HG03378 (cell line): ENCODE results near the gene CERS6.
"Not testable (repeated sequence)": the region's sequence is repeated elsewhere in the genome, so short reads cannot be mapped to it uniquely, and the experiment has no call there.

Experiments used
- ATAC-seq: cut with Tn5 transposase; IDR thresholded peaks from one replicate; pipeline ENCODE4 v1.9.1; 2021; ENCODE audit warnings: mild to moderate bottlenecking, moderate library complexity; ENCODE audit not compliant: unreplicated experiment

The CERS6 gene

GRCh38 chr2:168466834-168467565 lies 10.9 kb downstream of the CERS6 start:
- no peak for ATAC-seq

GRCh38 chr2:168467729-168468128 lies 11.7 kb downstream of the CERS6 start:
- ATAC-seq, result no peak

- ATAC-seq, result no peak
Observed at GRCh38 chr2:168468354-168468753, 12.3 kb downstream of the CERS6 start.

- peak; percentile 91 for ATAC-seq
Observed at GRCh38 chr2:168469281-168469988, 13.4 kb downstream of the CERS6 start.

- ATAC-seq, result no peak
Observed at GRCh38 chr2:168470320-168471162, 14.5 kb downstream of the CERS6 start.

GRCh38 chr2:168471163-168471475 lies 15.0 kb downstream of the CERS6 start:
- no peak for ATAC-seq

- no peak for ATAC-seq
Observed at GRCh38 chr2:168475636-168476035, 19.6 kb downstream of the CERS6 start.

- no peak for ATAC-seq
Observed at GRCh38 chr2:168478206-168478605, 22.1 kb downstream of the CERS6 start.

GRCh38 chr2:168480356-168480755 lies 24.3 kb downstream of the CERS6 start:
- ATAC-seq, result no peak

- no peak for ATAC-seq
Observed at GRCh38 chr2:168480825-168481585, 24.9 kb downstream of the CERS6 start.

- no peak for ATAC-seq
Observed at GRCh38 chr2:168482269-168482668, 26.2 kb downstream of the CERS6 start.

- ATAC-seq, result no peak
Observed at GRCh38 chr2:168482952-168483831, 27.1 kb downstream of the CERS6 start.

GRCh38 chr2:168486477-168486876 lies 30.4 kb downstream of the CERS6 start:
- no peak for ATAC-seq

GRCh38 chr2:168490015-168490874 lies 34.2 kb downstream of the CERS6 start:
- peak; percentile 95 for ATAC-seq

GRCh38 chr2:168490946-168491605 lies 35.0 kb downstream of the CERS6 start:
- no peak for ATAC-seq

GRCh38 chr2:168491728-168492127 lies 35.7 kb downstream of the CERS6 start:
- not testable (repeated sequence) for ATAC-seq

- not testable (repeated sequence) for ATAC-seq
Observed at GRCh38 chr2:168493219-168493618, 37.1 kb downstream of the CERS6 start.

- no peak for ATAC-seq
Observed at GRCh38 chr2:168494190-168494711, 38.2 kb downstream of the CERS6 start.
